DMS153 (cell line): ENCODE data around the gene FBXO31.
"Not testable (repeated sequence)": the region's sequence is repeated elsewhere in the genome, so short reads cannot be mapped to it uniquely, and the experiment has no call there.

Source experiments
- DNase-seq: peaks from one replicate; lab custom pipeline; 2025; lab: John Stamatoyannopoulos, UW

FBXO31 gene

GRCh38 chr16:87384162-87384874 lies 742 bp upstream of the FBXO31 start:
- DNase-seq, result peak; percentile 85

GRCh38 chr16:87382023-87382785 lies 1.4 kb downstream of the FBXO31 start:
- DNase-seq, result no peak

GRCh38 chr16:87380881-87381280 lies 2.7 kb downstream of the FBXO31 start:
- DNase-seq, result no peak

GRCh38 chr16:87380403-87380802 lies 3.2 kb downstream of the FBXO31 start:
- no peak for DNase-seq

DNA sequence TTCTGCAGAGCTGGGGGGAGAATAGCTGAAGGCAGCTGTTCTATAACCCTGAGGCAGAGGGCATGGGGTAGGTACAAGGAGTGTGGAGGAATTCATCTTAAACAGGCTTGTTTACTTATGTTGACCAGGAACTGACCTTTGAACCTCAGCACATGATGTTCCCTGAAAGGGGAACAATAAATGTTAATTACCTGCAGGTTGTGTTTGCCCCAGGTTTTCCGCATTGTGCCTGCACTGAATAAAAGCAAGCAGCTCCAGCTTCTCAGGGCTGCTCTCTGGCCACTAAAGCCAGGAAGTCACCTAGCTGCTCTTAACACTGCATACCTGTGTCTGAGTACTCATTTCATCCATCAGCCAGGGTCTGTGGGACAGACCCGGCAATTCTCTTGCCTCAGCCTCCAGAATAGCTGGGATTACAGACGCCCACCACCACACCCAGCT lies 4.2 kb downstream of the FBXO31 start:
- DNase-seq, result not testable (repeated sequence)

DNA sequence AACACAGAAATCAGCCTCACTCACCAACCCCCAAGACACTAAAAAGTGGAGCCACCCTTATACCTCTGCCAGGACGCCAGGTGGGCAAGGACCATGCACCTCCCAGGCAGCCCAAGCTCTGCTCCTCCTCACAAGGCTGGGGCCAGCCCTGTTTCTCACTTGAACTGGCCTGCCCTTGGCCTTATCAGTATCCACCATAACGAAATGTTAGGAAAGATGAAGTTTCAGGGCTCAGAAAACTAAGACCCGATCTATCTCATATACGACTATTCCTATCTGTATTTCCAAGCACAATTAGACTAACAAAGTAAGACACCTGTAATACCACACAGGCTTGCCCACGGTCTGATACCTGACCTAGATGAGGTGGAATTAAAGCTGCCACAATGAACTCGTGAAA lies 6.9 kb downstream of the FBXO31 start:
- DNase-seq, result no peak

- no peak for DNase-seq
Observed at GRCh38 chr16:87375426-87376135, 8.0 kb downstream of the FBXO31 start.

DNA sequence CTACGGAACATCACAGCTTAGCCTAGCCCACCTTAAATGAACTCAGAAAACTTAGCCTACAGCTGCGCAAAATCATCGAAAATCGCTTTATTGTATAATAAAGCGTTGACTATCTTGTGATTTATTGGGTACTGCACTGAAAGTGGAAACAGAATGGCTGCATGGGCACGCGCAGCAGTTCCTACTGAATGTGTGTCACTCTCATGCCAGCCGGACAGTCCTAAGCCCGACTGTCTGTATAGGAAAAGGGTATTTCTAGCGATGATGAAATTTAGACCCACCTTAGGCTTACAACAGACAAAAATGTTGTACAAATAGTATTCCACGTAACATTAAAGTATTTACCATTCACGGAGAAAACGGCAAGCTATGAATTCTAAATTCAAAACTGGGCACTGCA lies 9.3 kb downstream of the FBXO31 start:
- DNase-seq, result no peak

GRCh38 chr16:87372305-87372704 lies 11.3 kb downstream of the FBXO31 start:
- DNase-seq, result no peak

- no peak for DNase-seq
Observed at GRCh38 chr16:87371261-87371866, 12.2 kb downstream of the FBXO31 start.

- DNase-seq, result no peak
Observed at GRCh38 chr16:87369796-87370719, 13.5 kb downstream of the FBXO31 start.

DNA sequence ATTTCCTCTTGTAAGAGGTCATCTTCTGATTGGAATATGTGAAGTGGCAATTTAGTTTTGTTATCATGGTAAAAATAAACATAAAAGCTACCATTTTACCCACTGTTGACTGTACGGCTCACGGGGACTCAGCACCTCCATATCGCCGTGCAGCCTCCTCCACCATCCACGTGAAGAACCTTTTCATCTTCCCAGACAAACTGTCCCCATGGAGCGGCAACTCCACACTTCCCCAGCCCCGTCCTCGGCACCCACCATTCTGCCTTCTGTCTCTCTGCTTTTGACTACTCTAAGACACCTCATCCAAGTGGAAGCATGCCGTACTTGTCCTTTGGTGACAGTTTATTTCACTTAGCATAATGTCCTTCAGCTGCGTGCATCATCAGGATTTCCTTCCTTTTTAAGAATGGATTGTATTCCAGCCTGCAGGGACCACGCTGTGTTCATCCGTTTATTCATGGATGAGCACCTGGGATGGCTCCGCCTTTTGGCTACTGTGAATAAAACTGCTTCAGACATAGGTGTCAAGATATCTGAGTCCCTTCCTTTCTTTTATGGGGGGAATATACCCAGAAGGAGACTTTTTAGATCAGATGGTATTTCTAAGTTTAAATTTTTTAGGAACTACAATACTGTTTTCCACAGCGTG lies 14.3 kb downstream of the FBXO31 start:
- no peak for DNase-seq

DNA sequence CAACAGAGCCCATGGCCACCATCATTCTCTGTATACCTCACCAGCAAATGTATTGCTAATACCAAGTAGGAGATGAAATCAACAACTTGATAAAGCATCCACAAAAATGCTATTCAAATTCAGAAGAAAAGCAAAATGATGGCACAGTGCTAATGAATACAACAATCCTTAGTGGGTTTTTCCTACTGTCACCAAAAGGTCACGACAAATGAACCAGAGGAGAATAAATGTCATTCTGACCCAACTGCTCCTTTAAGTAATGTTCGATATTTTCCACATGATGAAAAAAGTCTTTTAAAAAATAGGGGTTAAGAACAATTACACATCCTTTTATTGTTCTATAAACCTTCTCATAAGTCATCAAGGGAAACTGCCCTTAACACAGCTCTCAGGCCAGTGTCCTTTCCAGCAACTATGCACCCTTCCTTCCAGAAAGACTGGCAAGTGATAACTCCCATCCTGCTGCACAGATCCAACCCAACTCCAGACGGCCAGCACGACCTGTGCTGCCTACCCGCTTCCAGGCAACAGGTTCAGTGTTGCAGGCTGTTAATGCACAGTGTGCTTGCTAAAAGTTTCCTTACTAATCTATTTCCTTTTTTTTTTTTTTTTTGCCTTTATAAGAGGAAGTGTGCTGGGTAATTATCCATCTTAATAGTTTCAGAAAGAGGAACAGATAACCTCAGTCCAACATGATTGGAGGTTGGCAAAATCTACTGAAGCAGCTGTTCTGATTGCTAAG lies 15.4 kb downstream of the FBXO31 start:
- no peak for DNase-seq

DNA sequence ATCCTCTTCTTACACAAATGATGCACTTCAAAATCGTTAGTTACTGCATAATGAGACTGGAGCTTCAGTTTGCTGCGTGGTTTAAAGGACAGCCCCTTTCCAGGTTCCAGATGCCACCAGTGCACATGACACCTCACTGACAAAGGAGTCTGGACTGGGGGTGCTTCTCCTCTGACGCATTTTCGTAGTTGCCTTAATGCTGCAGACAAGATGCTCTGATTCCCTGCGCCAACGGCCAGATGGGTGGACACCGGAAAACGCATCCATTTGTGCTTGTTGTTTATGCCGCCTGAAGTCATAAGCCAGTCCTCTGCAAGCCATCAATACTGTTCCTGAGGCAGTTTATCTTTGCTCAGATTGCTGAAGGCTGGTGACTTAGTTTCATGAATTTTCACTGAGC lies 16.0 kb downstream of the FBXO31 start:
- no peak for DNase-seq

GRCh38 chr16:87366930-87367329 lies 16.6 kb downstream of the FBXO31 start:
- DNase-seq, result no peak

DNA sequence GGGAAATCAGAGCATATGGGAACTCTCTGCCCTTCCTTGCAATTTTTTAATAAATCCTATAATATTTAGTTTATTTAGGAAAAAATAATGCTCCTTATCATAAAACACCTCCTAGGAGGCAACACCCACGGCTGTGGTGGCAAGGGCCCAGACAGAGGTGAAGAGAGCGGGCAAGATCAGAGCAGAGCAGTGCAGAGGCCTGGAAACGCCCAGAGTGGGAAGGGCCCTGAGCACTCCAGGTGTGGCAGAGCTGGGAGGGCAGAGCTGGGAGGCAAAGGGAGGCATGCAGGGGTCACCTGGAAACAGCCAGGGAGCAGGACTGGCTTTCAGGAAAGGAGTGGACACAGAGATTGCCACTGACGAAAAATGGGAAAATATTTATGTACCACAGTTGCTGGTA lies 17.3 kb downstream of the FBXO31 start:
- DNase-seq, result no peak

DNA sequence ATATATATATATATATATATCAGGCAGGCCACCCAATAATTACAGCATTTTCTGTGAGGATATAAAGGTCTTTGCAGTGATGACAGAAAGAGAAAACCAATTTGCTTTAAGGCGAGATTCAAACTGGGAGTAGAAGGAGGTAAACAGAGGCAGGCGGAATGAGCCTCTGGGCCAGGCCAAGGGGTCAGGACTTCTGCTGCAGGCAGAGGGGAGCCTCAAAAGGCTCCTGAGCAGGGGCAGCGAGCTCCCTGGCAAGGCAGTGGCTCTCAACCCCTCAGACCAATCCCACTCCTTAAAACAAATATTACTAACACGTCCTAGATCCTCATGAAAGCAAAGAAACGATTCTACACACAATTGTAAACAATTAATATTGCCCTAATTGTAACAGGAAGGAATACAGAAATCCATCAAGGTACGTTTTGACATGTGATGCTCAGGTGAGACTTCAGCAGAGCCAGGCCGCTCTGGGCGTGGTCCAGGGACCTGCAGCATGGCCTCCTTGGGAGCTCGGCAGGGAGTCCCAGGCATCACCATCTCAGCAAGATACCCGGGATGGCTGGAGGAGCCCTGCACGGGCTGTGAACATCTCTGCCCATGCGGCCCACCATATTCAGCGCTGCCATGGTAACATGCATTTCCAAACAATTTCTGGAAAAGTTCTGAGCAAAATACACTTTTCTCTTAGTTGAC lies 18.4 kb downstream of the FBXO31 start:
- DNase-seq, result no peak

GRCh38 chr16:87363771-87364455 lies 19.7 kb downstream of the FBXO31 start:
- DNase-seq, result no peak
